ENCODE results near the gene SH3GL3. TPM values are rescaled to one million over a fixed set of nuclear protein-coding genes. Genes with fewer than 3 reads are reported as not detected.

SH3GL3 gene
- total and polyA plus RNA-seq, 2 of the 8 experiments (the other 6 are each of a cell fraction or from before 2014, with no cell fraction given): 14.1 to 19.1 TPM

- Histone ChIP-seq H2AK5ac (ENCODE audit: low read depth, low read length) (no peak overlapping the region), H4K5ac (ENCODE audit: insufficient read length, low read depth, low read length) (no peak overlapping the region), H2BK120ac (replicated peaks; ENCODE audit: low read depth, low read length) (no peak overlapping the region), H3K79me1 (ENCODE audit: low read depth, low read length) (no peaks in the 10 kb centered on the region; the same call in 1 of the 2 replicates), H3K79me2 (ENCODE audit: control insufficient read depth in 1 of 2, insufficient read depth in 2 of 2, low read length in 2 of 2) (peaks cover 0 to 17% of the 10 kb centered on the region in 2 experiments; a peak in 1 of 4 replicates), H2BK15ac (ENCODE audit: low read length) (no peak overlapping the region), H3K14ac (ENCODE audit: insufficient read length) (no peak overlapping the region), H3K27ac (ENCODE audit: low read depth, low read length) (no peak overlapping the region), H3K56ac (replicated peaks; ENCODE audit: insufficient read length, low read depth, low read length) (no peak overlapping the region), H3K18ac (ENCODE audit: extremely low read depth, low read length) (no peak overlapping the region), H2BK20ac (ENCODE audit: low read length) (no peak overlapping the region), H2BK5ac (ENCODE audit: low read depth, low read length) (0 out of 2 replicates have a peak overlapping the region, but pooled peaks have one; percentile 52), H3K23me2 (ENCODE audit: low read depth, low read length) (no peaks in the 10 kb centered on the region), H3K23ac (ENCODE audit: insufficient read length) (no peak overlapping the region), H2BK12ac (ENCODE audit: low read depth, low read length) (0 out of 2 replicates have a peak overlapping the region, but pooled peaks have one; percentile 17), H3K9me3 (ENCODE audit: insufficient read depth in 2 of 2, low read depth in 1 of 2, low read length in 1 of 2) (no peaks in the 10 kb centered on the region), H3K27me3 (replicated peaks in 1 of 4; ENCODE audit: control insufficient read depth in 3 of 4, extremely low read depth in 1 of 4, insufficient read depth in 3 of 4, low read length in 3 of 4) (no peaks in the 10 kb centered on the region), H2AFZ (ENCODE audit: low read length) (no peak overlapping the region), H4K91ac (replicated peaks; ENCODE audit: insufficient read length, low read length) (no peak overlapping the region), H3K4ac (replicated peaks; ENCODE audit: insufficient read length, low read depth, low read length) (no peak overlapping the region), H4K20me1 (replicated peaks in 1 of 2; ENCODE audit: control insufficient read depth in 1 of 2, insufficient read depth in 2 of 2, low read length in 2 of 2) (no peaks in the 10 kb centered on the region), H3K9ac (replicated peaks in 1 of 4; ENCODE audit: extremely low read depth in 1 of 4, low read depth in 3 of 4, low read length in 3 of 4) (no peak overlapping the region), H3K4me1 (replicated peaks in 1 of 4; ENCODE audit: control insufficient read depth in 3 of 4, insufficient read depth in 4 of 4, low read length in 3 of 4) (peaks cover 2 to 13% (median 6%) of the 10 kb centered on the region in 4 experiments; a peak in 5 of 7 replicates), H4K8ac (ENCODE audit: extremely low read depth, insufficient read depth, low read length) (no peak overlapping the region), H3K36me3 (ENCODE audit: control insufficient read depth in 2 of 4, insufficient read depth in 4 of 4, low read length in 3 of 4) (no peaks in the 10 kb centered on the region), H3K4me3 (ENCODE audit: extremely low read depth in 1 of 4, insufficient read depth in 2 of 4, low read depth in 3 of 4, low read length in 4 of 4) (no peak overlapping the region), H3K4me2 (ENCODE audit: insufficient read depth in 1 of 2, low read depth in 2 of 2, low read length in 2 of 2) (no peak overlapping the region)
- DNase-seq (ENCODE audit: low read depth in 1 of 2, low spot score in 2 of 2): no peak
- FAIRE-seq: no peak
- ChIA-PET CTCF (ENCODE audit: partially characterized antibody) (interaction anchor here (0.7 to 1.3 kb wide), 2 partner anchors 14 to 38 kb away, joined by 3 to 4 read pairs; no protein-coding TSS in a partner anchor), POLR2A (ENCODE audit: partially characterized antibody) (interaction anchor here (1.5 kb wide), 1 partner anchor 9 kb away, joined by 3 read pairs; no protein-coding TSS in a partner anchor)
- 77% methylated on average over 2 of the region's 2 CpGs; no CpG with 5 or more reads in 1 of the 2 experiments for WGBS, 2 experiments (ENCODE audit: extremely low coverage in 1 of 2, insufficient coverage in 1 of 2, insufficient read length in 1 of 2, insufficient replicate concordance in 2 of 2, low coverage in 1 of 2, low lambda C conversion rate in 2 of 2, missing lambda C conversion rate in 1 of 2)
- TF ChIP-seq KDM4A (IDR thresholded peaks at IDR 0.05; ENCODE audit: low read depth, low read length, severe bottlenecking): no peak
- no peak for TF ChIP-seq SUZ12 (IDR thresholded peaks at IDR 0.05; ENCODE audit: low read length)
- TF ChIP-seq TBP (IDR thresholded peaks at IDR 0.05; ENCODE audit: low read depth, low read length): no peak
- TF ChIP-seq CHD2 (IDR thresholded peaks at IDR 0.05; ENCODE audit: low read length): no peak
- TF ChIP-seq BCL11A (IDR thresholded peaks at IDR 0.05; ENCODE audit: low read depth in 2 of 2, low read length in 2 of 2): no peak
- no peak for TF ChIP-seq KDM1A (IDR thresholded peaks at IDR 0.05; ENCODE audit: borderline replicate concordance, low read length)
- TF ChIP-seq YY1 (IDR thresholded peaks at IDR 0.05; ENCODE audit: low read depth, low read length): no peak
- TF ChIP-seq RFX5 (IDR thresholded peaks at IDR 0.05; ENCODE audit: borderline replicate concordance, low read depth, low read length): no peak
- no peak for TF ChIP-seq CHD1 (IDR thresholded peaks at IDR 0.05; ENCODE audit: low read depth, low read length)
- no peak for TF ChIP-seq NANOG (IDR thresholded peaks at IDR 0.05; ENCODE audit: insufficient read depth, low read depth, low read length, poor library complexity, severe bottlenecking)
- no peak for TF ChIP-seq EGR1 (IDR thresholded peaks at IDR 0.05; ENCODE audit: borderline replicate concordance, low read depth, low read length)
- TF ChIP-seq SAP30 (IDR thresholded peaks at IDR 0.05; ENCODE audit: insufficient read depth, insufficient replicate concordance, low read length): no peak
- TF ChIP-seq TAF1 (IDR thresholded peaks at IDR 0.05; ENCODE audit: low read depth, low read length): no peak
These were observed 29.6 kb downstream of the SH3GL3 start for GRCh38 chr15:83476708-83477107.

Measured in H1 (cell line).